ENCODE results near the gene PIGBOS1. TPM values are rescaled to one million over a fixed set of nuclear protein-coding genes. Genes with fewer than 3 reads are reported as not detected.
A peak's percentile ranks its signal among the peaks of the same experiment; 100 is the strongest.

PIGBOS1 gene
- total RNA-seq, 1 experiment from 2014 or later = 18.2 TPM

GRCh38 chr15:55353025-55353424 lies 34.1 kb upstream of the PIGBOS1 start:
- Histone ChIP-seq H3K9me2 (replicated peaks; ENCODE audit: insufficient read depth, low read length) (no peaks in the 10 kb centered on the region), H2AFZ (ENCODE audit: low read length) (no peak overlapping the region), H3K9me3 (ENCODE audit: low read length) (no peaks in the 10 kb centered on the region), H3K4me2 (ENCODE audit: low read depth, low read length, poor library complexity, severe bottlenecking) (no peak overlapping the region), H3K27me3 (ENCODE audit: low read length) (no peaks in the 10 kb centered on the region), H3K79me2 (ENCODE audit: low read length) (no peaks in the 10 kb centered on the region), H3K9ac (ENCODE audit: low read length) (no peak overlapping the region), H3K4me3 (ENCODE audit: low read length) (no peak overlapping the region), H3K36me3 (ENCODE audit: insufficient read depth, low read length) (peaks cover 33% of the 10 kb centered on the region), H3K4me1 (ENCODE audit: low read length) (no peaks in the 10 kb centered on the region), H4K20me1 (ENCODE audit: insufficient read depth, low read depth, low read length) (no peaks in the 10 kb centered on the region), H3K27ac (ENCODE audit: low read length) (no peak overlapping the region)
- DNase-seq = no peak

GRCh38 chr15:55349282-55349681 lies 30.4 kb upstream of the PIGBOS1 start:
- Histone ChIP-seq H4K20me1 (ENCODE audit: insufficient read depth, low read depth, low read length) (no peaks in the 10 kb centered on the region), H3K79me2 (ENCODE audit: low read length) (no peaks in the 10 kb centered on the region), H3K4me3 (ENCODE audit: low read length) (no peak overlapping the region), H3K27ac (ENCODE audit: low read length) (no peak overlapping the region), H3K27me3 (ENCODE audit: low read length) (no peaks in the 10 kb centered on the region), H3K36me3 (ENCODE audit: insufficient read depth, low read length) (peaks cover 21% of the 10 kb centered on the region), H3K9me3 (ENCODE audit: low read length) (no peaks in the 10 kb centered on the region), H3K4me2 (ENCODE audit: low read depth, low read length, poor library complexity, severe bottlenecking) (no peak overlapping the region), H3K9me2 (replicated peaks; ENCODE audit: insufficient read depth, low read length) (no peaks in the 10 kb centered on the region), H3K4me1 (ENCODE audit: low read length) (peaks cover 4% of the 10 kb centered on the region), H2AFZ (ENCODE audit: low read length) (no peak overlapping the region), H3K9ac (ENCODE audit: low read length) (no peak overlapping the region)
- DNase-seq = no peak

- Histone ChIP-seq H3K79me2 (ENCODE audit: low read length) (no peaks in the 10 kb centered on the region), H3K4me1 (ENCODE audit: low read length) (peaks cover 14% of the 10 kb centered on the region), H4K20me1 (ENCODE audit: insufficient read depth, low read depth, low read length) (no peaks in the 10 kb centered on the region), H3K4me2 (ENCODE audit: low read depth, low read length, poor library complexity, severe bottlenecking) (no peak overlapping the region), H3K36me3 (ENCODE audit: insufficient read depth, low read length) (peaks cover 21% of the 10 kb centered on the region), H2AFZ (ENCODE audit: low read length) (no peak overlapping the region), H3K9ac (ENCODE audit: low read length) (no peak overlapping the region), H3K9me2 (replicated peaks; ENCODE audit: insufficient read depth, low read length) (no peaks in the 10 kb centered on the region), H3K27ac (ENCODE audit: low read length) (no peak overlapping the region), H3K4me3 (ENCODE audit: low read length) (no peak overlapping the region), H3K27me3 (ENCODE audit: low read length) (no peaks in the 10 kb centered on the region), H3K9me3 (ENCODE audit: low read length) (no peaks in the 10 kb centered on the region)
- DNase-seq = no peak
Measured at GRCh38 chr15:55348281-55348778, 29.4 kb upstream of the PIGBOS1 start.

GRCh38 chr15:55344206-55344605 lies 25.3 kb upstream of the PIGBOS1 start:
- H4K20me1 ChIP-seq (ENCODE audit: insufficient read depth, low read depth, low read length) = no peaks in the 10 kb centered on the region
- peaks cover 11% of the 10 kb centered on the region; the same call in 1 of the 2 replicates for H3K36me3 ChIP-seq (ENCODE audit: insufficient read depth, low read length)

GRCh38 chr15:55343168-55343567 lies 24.2 kb upstream of the PIGBOS1 start:
- H3K4me2 ChIP-seq (ENCODE audit: low read depth, low read length, poor library complexity, severe bottlenecking) = no peak overlapping the region
- peaks cover 11% of the 10 kb centered on the region; the same call in 1 of the 2 replicates for H3K36me3 ChIP-seq (ENCODE audit: insufficient read depth, low read length)
- no peaks in the 10 kb centered on the region for H3K27me3 ChIP-seq (ENCODE audit: low read length)
- H3K4me3 ChIP-seq (ENCODE audit: low read length) = no peak overlapping the region
- no peaks in the 10 kb centered on the region for H4K20me1 ChIP-seq (ENCODE audit: insufficient read depth, low read depth, low read length)
- H3K9me2 ChIP-seq (replicated peaks; ENCODE audit: insufficient read depth, low read length) = no peaks in the 10 kb centered on the region
- H3K27ac ChIP-seq (ENCODE audit: low read length) = peak overlapping the region; percentile 20; the same call in 1 of the 2 replicates
- no peak for DNase-seq
- H3K9ac ChIP-seq (ENCODE audit: low read length) = no peak overlapping the region
- no peak overlapping the region for H2AFZ ChIP-seq (ENCODE audit: low read length)
- H3K79me2 ChIP-seq (ENCODE audit: low read length) = no peaks in the 10 kb centered on the region
- no peaks in the 10 kb centered on the region for H3K9me3 ChIP-seq (ENCODE audit: low read length)
- H3K4me1 ChIP-seq (ENCODE audit: low read length) = peaks cover 14% of the 10 kb centered on the region

More at GRCh38 chr15:55344206-55344605, 25.3 kb upstream of the PIGBOS1 start:
- Histone ChIP-seq H2AFZ (ENCODE audit: low read length) (no peak overlapping the region), H3K27me3 (ENCODE audit: low read length) (no peaks in the 10 kb centered on the region), H3K4me1 (ENCODE audit: low read length) (peaks cover 14% of the 10 kb centered on the region), H3K4me2 (ENCODE audit: low read depth, low read length, poor library complexity, severe bottlenecking) (no peak overlapping the region), H3K9ac (ENCODE audit: low read length) (no peak overlapping the region), H3K79me2 (ENCODE audit: low read length) (no peaks in the 10 kb centered on the region), H3K4me3 (ENCODE audit: low read length) (no peak overlapping the region), H3K27ac (ENCODE audit: low read length) (peak overlapping the region; percentile 20; the same call in 1 of the 2 replicates), H3K9me2 (replicated peaks; ENCODE audit: insufficient read depth, low read length) (no peaks in the 10 kb centered on the region), H3K9me3 (ENCODE audit: low read length) (no peaks in the 10 kb centered on the region)
- DNase-seq = peak; percentile 63

GRCh38 chr15:55337160-55337559 lies 18.2 kb upstream of the PIGBOS1 start:
- no peak overlapping the region for H3K4me2 ChIP-seq (ENCODE audit: low read depth, low read length, poor library complexity, severe bottlenecking)
- H3K4me3 ChIP-seq (ENCODE audit: low read length) = no peak overlapping the region
- no peaks in the 10 kb centered on the region for H3K79me2 ChIP-seq (ENCODE audit: low read length)
- no peaks in the 10 kb centered on the region for H4K20me1 ChIP-seq (ENCODE audit: insufficient read depth, low read depth, low read length)
- no peak overlapping the region for H3K27ac ChIP-seq (ENCODE audit: low read length)
- H3K9ac ChIP-seq (ENCODE audit: low read length) = no peak overlapping the region
- H2AFZ ChIP-seq (ENCODE audit: low read length) = no peak overlapping the region
- no peaks in the 10 kb centered on the region for H3K27me3 ChIP-seq (ENCODE audit: low read length)
- no peaks in the 10 kb centered on the region for H3K9me3 ChIP-seq (ENCODE audit: low read length)
- no peaks in the 10 kb centered on the region for H3K4me1 ChIP-seq (ENCODE audit: low read length)
- no peak for DNase-seq
- H3K36me3 ChIP-seq (ENCODE audit: insufficient read depth, low read length) = peaks cover 20% of the 10 kb centered on the region
- no peaks in the 10 kb centered on the region for H3K9me2 ChIP-seq (replicated peaks; ENCODE audit: insufficient read depth, low read length)

- Histone ChIP-seq H3K4me2 (ENCODE audit: low read depth, low read length, poor library complexity, severe bottlenecking) (no peak overlapping the region), H3K27me3 (ENCODE audit: low read length) (no peaks in the 10 kb centered on the region), H3K9ac (ENCODE audit: low read length) (no peak overlapping the region), H3K9me3 (ENCODE audit: low read length) (no peaks in the 10 kb centered on the region), H4K20me1 (ENCODE audit: insufficient read depth, low read depth, low read length) (no peaks in the 10 kb centered on the region), H3K9me2 (replicated peaks; ENCODE audit: insufficient read depth, low read length) (no peaks in the 10 kb centered on the region), H3K36me3 (ENCODE audit: insufficient read depth, low read length) (peaks cover 26% of the 10 kb centered on the region), H3K27ac (ENCODE audit: low read length) (no peak overlapping the region), H2AFZ (ENCODE audit: low read length) (no peak overlapping the region), H3K4me3 (ENCODE audit: low read length) (no peak overlapping the region), H3K79me2 (ENCODE audit: low read length) (no peaks in the 10 kb centered on the region), H3K4me1 (ENCODE audit: low read length) (no peaks in the 10 kb centered on the region)
- DNase-seq = no peak
Measured at GRCh38 chr15:55334997-55335396, 16.1 kb upstream of the PIGBOS1 start.

GRCh38 chr15:55334371-55334770 lies 15.4 kb upstream of the PIGBOS1 start:
- Histone ChIP-seq H3K4me1 (ENCODE audit: low read length) (no peaks in the 10 kb centered on the region), H3K79me2 (ENCODE audit: low read length) (no peaks in the 10 kb centered on the region), H2AFZ (ENCODE audit: low read length) (no peak overlapping the region), H3K9me2 (replicated peaks; ENCODE audit: insufficient read depth, low read length) (no peaks in the 10 kb centered on the region), H3K4me3 (ENCODE audit: low read length) (no peak overlapping the region), H3K36me3 (ENCODE audit: insufficient read depth, low read length) (peaks cover 26% of the 10 kb centered on the region), H3K9ac (ENCODE audit: low read length) (no peak overlapping the region), H3K27me3 (ENCODE audit: low read length) (no peaks in the 10 kb centered on the region), H4K20me1 (ENCODE audit: insufficient read depth, low read depth, low read length) (no peaks in the 10 kb centered on the region), H3K9me3 (ENCODE audit: low read length) (no peaks in the 10 kb centered on the region), H3K4me2 (ENCODE audit: low read depth, low read length, poor library complexity, severe bottlenecking) (no peak overlapping the region), H3K27ac (ENCODE audit: low read length) (no peak overlapping the region)
- DNase-seq = no peak

Measured in Karpas-422 (cell line).